ENCODE measurements around the gene IL1A. TPM values are rescaled to one million over a fixed set of nuclear protein-coding genes. Genes with fewer than 3 reads are reported as not detected.

IL1A gene
- total and polyA plus RNA-seq, 10 of the 15 experiments (the other 5 are each of a cell fraction or from before 2014, with no cell fraction given) = 0.10 to 8.7 (median 6.9) TPM

DNA sequence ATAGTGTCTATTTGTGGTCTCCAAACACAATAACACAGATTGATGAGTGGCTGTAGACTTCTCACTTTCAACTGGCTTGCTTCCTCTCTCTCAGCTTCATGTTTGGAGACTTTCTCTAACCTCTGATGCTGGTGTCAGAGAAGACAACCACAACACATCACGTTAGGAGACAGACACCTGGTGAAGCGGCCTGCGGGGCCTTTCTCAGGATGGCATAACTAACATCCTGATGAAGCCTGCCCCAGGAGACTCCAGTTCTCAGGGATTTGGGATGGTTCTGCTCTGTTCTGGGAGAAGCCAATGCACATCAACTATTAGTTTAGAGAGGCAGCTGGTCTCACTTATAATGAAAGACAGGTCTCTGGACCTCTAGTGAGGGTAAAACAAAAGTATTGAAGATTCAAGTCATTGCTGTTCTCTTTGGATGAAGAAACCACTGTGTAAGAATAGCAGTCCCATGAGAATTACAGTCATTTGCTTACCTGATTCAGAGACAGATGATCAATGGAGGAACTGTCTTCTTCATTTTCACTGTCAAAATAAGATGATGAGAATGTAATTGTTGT, 2.0 kb downstream of the IL1A start (continued):
- TF ChIP-seq, protein P1, sequence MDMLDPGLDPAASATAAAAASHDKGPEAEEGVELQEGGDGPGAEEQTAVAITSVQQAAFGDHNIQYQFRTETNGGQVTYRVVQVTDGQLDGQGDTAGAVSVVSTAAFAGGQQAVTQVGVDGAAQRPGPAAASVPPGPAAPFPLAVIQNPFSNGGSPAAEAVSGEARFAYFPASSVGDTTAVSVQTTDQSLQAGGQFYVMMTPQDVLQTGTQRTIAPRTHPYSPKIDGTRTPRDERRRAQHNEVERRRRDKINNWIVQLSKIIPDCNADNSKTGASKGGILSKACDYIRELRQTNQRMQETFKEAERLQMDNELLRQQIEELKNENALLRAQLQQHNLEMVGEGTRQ (IDR thresholded peaks at IDR 0.05; ENCODE audit: borderline replicate concordance, low read depth, low read length) = no peak
- TF ChIP-seq, protein P2, sequence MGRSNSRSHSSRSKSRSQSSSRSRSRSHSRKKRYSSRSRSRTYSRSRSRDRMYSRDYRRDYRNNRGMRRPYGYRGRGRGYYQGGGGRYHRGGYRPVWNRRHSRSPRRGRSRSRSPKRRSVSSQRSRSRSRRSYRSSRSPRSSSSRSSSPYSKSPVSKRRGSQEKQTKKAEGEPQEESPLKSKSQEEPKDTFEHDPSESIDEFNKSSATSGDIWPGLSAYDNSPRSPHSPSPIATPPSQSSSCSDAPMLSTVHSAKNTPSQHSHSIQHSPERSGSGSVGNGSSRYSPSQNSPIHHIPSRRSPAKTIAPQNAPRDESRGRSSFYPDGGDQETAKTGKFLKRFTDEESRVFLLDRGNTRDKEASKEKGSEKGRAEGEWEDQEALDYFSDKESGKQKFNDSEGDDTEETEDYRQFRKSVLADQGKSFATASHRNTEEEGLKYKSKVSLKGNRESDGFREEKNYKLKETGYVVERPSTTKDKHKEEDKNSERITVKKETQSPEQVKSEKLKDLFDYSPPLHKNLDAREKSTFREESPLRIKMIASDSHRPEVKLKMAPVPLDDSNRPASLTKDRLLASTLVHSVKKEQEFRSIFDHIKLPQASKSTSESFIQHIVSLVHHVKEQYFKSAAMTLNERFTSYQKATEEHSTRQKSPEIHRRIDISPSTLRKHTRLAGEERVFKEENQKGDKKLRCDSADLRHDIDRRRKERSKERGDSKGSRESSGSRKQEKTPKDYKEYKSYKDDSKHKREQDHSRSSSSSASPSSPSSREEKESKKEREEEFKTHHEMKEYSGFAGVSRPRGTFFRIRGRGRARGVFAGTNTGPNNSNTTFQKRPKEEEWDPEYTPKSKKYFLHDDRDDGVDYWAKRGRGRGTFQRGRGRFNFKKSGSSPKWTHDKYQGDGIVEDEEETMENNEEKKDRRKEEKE (IDR thresholded peaks at IDR 0.05) = no peak
- TF ChIP-seq SPI1 (IDR thresholded peaks at IDR 0.05; ENCODE audit: borderline replicate concordance, insufficient read depth, low read depth, low read length) (peak; percentile 59; the same call in 1 of the 2 replicates), NFXL1 (IDR thresholded peaks at IDR 0.05; ENCODE audit: borderline replicate concordance) (no peak), CREB1 (IDR thresholded peaks at IDR 0.05; ENCODE audit: low read depth) (no peak), LARP7 (IDR thresholded peaks at IDR 0.05) (no peak), RBBP5 (conservative IDR thresholded peaks at IDR 0.05) (no peak), SMC3 (IDR thresholded peaks at IDR 0.05; ENCODE audit: borderline replicate concordance, low read length) (0 out of 2 replicates have a peak, but pooled peaks have one; percentile 2)
- TF ChIP-seq, protein P3, sequence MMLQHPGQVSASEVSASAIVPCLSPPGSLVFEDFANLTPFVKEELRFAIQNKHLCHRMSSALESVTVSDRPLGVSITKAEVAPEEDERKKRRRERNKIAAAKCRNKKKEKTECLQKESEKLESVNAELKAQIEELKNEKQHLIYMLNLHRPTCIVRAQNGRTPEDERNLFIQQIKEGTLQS (IDR thresholded peaks at IDR 0.05; ENCODE audit: borderline replicate concordance, extremely low read depth, low read depth, low read length) = no peak
- TF ChIP-seq, protein P4, sequence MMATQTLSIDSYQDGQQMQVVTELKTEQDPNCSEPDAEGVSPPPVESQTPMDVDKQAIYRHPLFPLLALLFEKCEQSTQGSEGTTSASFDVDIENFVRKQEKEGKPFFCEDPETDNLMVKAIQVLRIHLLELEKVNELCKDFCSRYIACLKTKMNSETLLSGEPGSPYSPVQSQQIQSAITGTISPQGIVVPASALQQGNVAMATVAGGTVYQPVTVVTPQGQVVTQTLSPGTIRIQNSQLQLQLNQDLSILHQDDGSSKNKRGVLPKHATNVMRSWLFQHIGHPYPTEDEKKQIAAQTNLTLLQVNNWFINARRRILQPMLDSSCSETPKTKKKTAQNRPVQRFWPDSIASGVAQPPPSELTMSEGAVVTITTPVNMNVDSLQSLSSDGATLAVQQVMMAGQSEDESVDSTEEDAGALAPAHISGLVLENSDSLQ (IDR thresholded peaks at IDR 0.05) = peak; percentile 58

All from GM12878 (cell line).